ENCODE measurements around the gene RPL37. TPM values are rescaled to one million over a fixed set of nuclear protein-coding genes. Genes with fewer than 3 reads are reported as not detected.
A peak's percentile ranks its signal among the peaks of the same experiment; 100 is the strongest.

Gene RPL37
- total and polyA plus RNA-seq, 9 of the 15 experiments (the other 6 are each of a cell fraction or from before 2014, with no cell fraction given) = 2,342 to 7,963 (median 4,091) TPM

- no peak for TF ChIP-seq PRMT5 (CRISPR knock-in tag; IDR thresholded peaks at IDR 0.05)
- TF ChIP-seq EHMT2 (IDR thresholded peaks at IDR 0.05) = no peak
- no peak for TF ChIP-seq ZC3H4 (CRISPR knock-in tag; IDR thresholded peaks at IDR 0.05; ENCODE audit: borderline replicate concordance)
- no peak for TF ChIP-seq ZNF280B (CRISPR knock-in tag; IDR thresholded peaks at IDR 0.05)
- no peak for TF ChIP-seq ZFP1 (CRISPR knock-in tag; IDR thresholded peaks at IDR 0.05)
- TF ChIP-seq ZNF12 (CRISPR knock-in tag; IDR thresholded peaks at IDR 0.05) = no peak
- TF ChIP-seq ZKSCAN1 (IDR thresholded peaks at IDR 0.05; ENCODE audit: low read depth, low read length) = peak; percentile 99
- TF ChIP-seq COPS2 (conservative IDR thresholded peaks at IDR 0.05) = 0 out of 2 replicates have a peak, but pooled peaks have one; percentile 34
- no peak for TF ChIP-seq KLF16 (IDR thresholded peaks at IDR 0.05)
- TF ChIP-seq, protein P1, sequence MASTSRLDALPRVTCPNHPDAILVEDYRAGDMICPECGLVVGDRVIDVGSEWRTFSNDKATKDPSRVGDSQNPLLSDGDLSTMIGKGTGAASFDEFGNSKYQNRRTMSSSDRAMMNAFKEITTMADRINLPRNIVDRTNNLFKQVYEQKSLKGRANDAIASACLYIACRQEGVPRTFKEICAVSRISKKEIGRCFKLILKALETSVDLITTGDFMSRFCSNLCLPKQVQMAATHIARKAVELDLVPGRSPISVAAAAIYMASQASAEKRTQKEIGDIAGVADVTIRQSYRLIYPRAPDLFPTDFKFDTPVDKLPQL (IDR thresholded peaks at IDR 0.05; ENCODE audit: extremely low read depth, insufficient read length) = no peak
- TF ChIP-seq FOXK2 (conservative IDR thresholded peaks at IDR 0.05 in 1 of 2, IDR thresholded peaks at IDR 0.05 in 1 of 2; ENCODE audit: low read depth in 2 of 2) = no peak
- no peak for TF ChIP-seq PYGO2 (tag; IDR thresholded peaks at IDR 0.05)
- TF ChIP-seq CREB1 (IDR thresholded peaks at IDR 0.05) = no peak; the same call in 1 of the 2 replicates
- TF ChIP-seq CREB1 (CRISPR knock-in tag; IDR thresholded peaks at IDR 0.05) = no peak
- TF ChIP-seq NR2C1 (IDR thresholded peaks at IDR 0.05) = no peak
- TF ChIP-seq NR2C1 (tag; IDR thresholded peaks at IDR 0.05) = no peak
- TF ChIP-seq GABPB1 (CRISPR knock-in tag; IDR thresholded peaks at IDR 0.05) = peak; percentile 31; the same call in 1 of the 2 replicates
- no peak for TF ChIP-seq IRF2 (CRISPR knock-in tag; IDR thresholded peaks at IDR 0.05)
- TF ChIP-seq, protein P2, sequence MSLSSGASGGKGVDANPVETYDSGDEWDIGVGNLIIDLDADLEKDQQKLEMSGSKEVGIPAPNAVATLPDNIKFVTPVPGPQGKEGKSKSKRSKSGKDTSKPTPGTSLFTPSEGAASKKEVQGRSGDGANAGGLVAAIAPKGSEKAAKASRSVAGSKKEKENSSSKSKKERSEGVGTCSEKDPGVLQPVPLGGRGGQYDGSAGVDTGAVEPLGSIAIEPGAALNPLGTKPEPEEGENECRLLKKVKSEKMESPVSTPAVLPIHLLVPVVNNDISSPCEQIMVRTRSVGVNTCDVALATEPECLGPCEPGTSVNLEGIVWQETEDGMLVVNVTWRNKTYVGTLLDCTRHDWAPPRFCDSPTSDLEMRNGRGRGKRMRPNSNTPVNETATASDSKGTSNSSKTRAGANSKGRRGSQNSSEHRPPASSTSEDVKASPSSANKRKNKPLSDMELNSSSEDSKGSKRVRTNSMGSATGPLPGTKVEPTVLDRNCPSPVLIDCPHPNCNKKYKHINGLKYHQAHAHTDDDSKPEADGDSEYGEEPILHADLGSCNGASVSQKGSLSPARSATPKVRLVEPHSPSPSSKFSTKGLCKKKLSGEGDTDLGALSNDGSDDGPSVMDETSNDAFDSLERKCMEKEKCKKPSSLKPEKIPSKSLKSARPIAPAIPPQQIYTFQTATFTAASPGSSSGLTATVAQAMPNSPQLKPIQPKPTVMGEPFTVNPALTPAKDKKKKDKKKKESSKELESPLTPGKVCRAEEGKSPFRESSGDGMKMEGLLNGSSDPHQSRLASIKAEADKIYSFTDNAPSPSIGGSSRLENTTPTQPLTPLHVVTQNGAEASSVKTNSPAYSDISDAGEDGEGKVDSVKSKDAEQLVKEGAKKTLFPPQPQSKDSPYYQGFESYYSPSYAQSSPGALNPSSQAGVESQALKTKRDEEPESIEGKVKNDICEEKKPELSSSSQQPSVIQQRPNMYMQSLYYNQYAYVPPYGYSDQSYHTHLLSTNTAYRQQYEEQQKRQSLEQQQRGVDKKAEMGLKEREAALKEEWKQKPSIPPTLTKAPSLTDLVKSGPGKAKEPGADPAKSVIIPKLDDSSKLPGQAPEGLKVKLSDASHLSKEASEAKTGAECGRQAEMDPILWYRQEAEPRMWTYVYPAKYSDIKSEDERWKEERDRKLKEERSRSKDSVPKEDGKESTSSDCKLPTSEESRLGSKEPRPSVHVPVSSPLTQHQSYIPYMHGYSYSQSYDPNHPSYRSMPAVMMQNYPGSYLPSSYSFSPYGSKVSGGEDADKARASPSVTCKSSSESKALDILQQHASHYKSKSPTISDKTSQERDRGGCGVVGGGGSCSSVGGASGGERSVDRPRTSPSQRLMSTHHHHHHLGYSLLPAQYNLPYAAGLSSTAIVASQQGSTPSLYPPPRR (CRISPR knock-in tag; IDR thresholded peaks at IDR 0.05; ENCODE audit: borderline replicate concordance) = no peak
These were observed 6.0 kb downstream of the RPL37 start (continued) for GRCh38 chr5:40828690-40829661.
